Prostate gland (tissue), 2 donors: ENCODE data around the gene CTNNA3. TPM values are rescaled to one million over a fixed set of nuclear protein-coding genes. Genes with fewer than 3 reads are reported as not detected.
"Not testable (repeated sequence)": the region's sequence is repeated elsewhere in the genome, so short reads cannot be mapped to it uniquely, and the experiment has no call there.

ENCODE experiments used
- DNase-seq: peaks from one replicate; pipeline ENCODE4 v3.0.0-alpha.2; 2019; ENCODE audit warnings: low spot score
- H3K27ac ChIP-seq, 2 donors: fragments of 200-600 bp; sonication (generic); 2 replicates each; pipeline ENCODE4 v1.5.1; 2017 to 2019
- H3K27me3 ChIP-seq: fragments of 200-600 bp; sonication (generic); replicated peaks from 2 replicates; pipeline ENCODE4 v1.5.1; 2019; ENCODE audit not compliant: insufficient read depth
- H3K36me3 ChIP-seq, 2 donors: fragments of 200-600 bp; sonication (generic); 1 replicate in 1 of 2; 2 replicates in 1 of 2; pipeline versions ENCODE4 v1.5.1 to v1.8.1; 2017 to 2019
- H3K4me1 ChIP-seq: fragments of 200-600 bp; sonication (generic); replicated peaks from 2 replicates; pipeline ENCODE4 v1.5.1; 2019
- H3K4me3 ChIP-seq, 2 donors: fragments of 200-600 bp; sonication (generic); 2 replicates each; pipeline ENCODE4 v1.5.1; 2017 to 2019
- H3K9me3 ChIP-seq: fragments of 200-600 bp; sonication (generic); 2 replicates; pipeline ENCODE4 v1.5.1; 2017
- CTCF ChIP-seq, 4 experiments: fragments of 200-600 bp in 2 of 4; fragments of 450-650 bp in 2 of 4; sonication (generic) in 2 of 4; IDR thresholded peaks; 1 replicate in 3 of 4; 2 replicates in 1 of 4; pipeline ENCODE4 v1.5.1; 2016 to 2019; ENCODE audit warnings: antibody characterized with exemption in 4 of 4, mild to moderate bottlenecking in 2 of 4, moderate library complexity in 2 of 4
- POLR2A ChIP-seq: fragments of 450-650 bp; IDR thresholded peaks from one replicate; pipeline ENCODE4 v1.6.1; 2016; ENCODE audit warnings: antibody characterized with exemption, mild to moderate bottlenecking
- POLR2AphosphoS5 ChIP-seq: sonication (generic); formaldehyde crosslinking; IDR thresholded peaks from one replicate; pipeline ENCODE4 v1.6.1; 2017; ENCODE audit warnings: antibody characterized with exemption
- WGBS: methylation state at CpG from one replicate; pipeline ENCODE4 v1.1.5; 2018; 5-methylcytosine and 5-hydroxymethylcytosine counted together
- intact Hi-C: fragments of 100-400 bp; cut with DNase I; formaldehyde crosslinking; loops from one replicate; pipeline ENCODE4 v1.14.2; 2022
- total RNA-seq, 2 donors: library from RNA; depleted of rRNA; stranded (reverse); fragments of >200 nt; gene quantifications; one replicate each; pipeline ENCODE4 v1.1.0, GENCODE V29; 2016

Gene CTNNA3
- total RNA-seq, 2 donors from 2014 or later, result 0.27 to 7.2 TPM

- WGBS, result 58% methylated on average over 2 of the region's 2 CpGs
- no peaks in the 10 kb centered on the region for H3K4me1 ChIP-seq
- no peak overlapping the region for H3K4me3 ChIP-seq
- no peaks in the 10 kb centered on the region for H3K27me3 ChIP-seq
- H3K27ac ChIP-seq, result no peak overlapping the region
- no peaks in the 10 kb centered on the region for H3K9me3 ChIP-seq
- H3K36me3 ChIP-seq, result no peaks in the 10 kb centered on the region
- DNase-seq, result no peak
- TF ChIP-seq POLR2A, result no peak
- no peak for TF ChIP-seq CTCF (IDR thresholded peaks at IDR 0.05)
- TF ChIP-seq POLR2AphosphoS5, result no peak
- intact Hi-C loops, result loop anchor here (2.0 kb wide), 1 partner anchor 84 kb away; no protein-coding TSS in a partner anchor
Observed at GRCh38 chr10:67696679-67697078, 684 bp upstream of the CTNNA3 start.

GRCh38 chr10:67695555-67695954 is 440 bp downstream of the CTNNA3 start:
- Histone ChIP-seq H3K27ac (no peak overlapping the region), H3K4me3 (no peak overlapping the region), H3K27me3 (no peaks in the 10 kb centered on the region), H3K9me3 (no peaks in the 10 kb centered on the region), H3K4me1 (no peaks in the 10 kb centered on the region), H3K36me3 (no peaks in the 10 kb centered on the region)
- DNase-seq, result no peak
- 36% methylated on average over 5 of the region's 5 CpGs for WGBS
- intact Hi-C loops, result no loop called here
- no peak for TF ChIP-seq POLR2A
- TF ChIP-seq POLR2AphosphoS5, result no peak
- no peak for TF ChIP-seq CTCF (IDR thresholded peaks at IDR 0.05)

GRCh38 chr10:67691861-67692260 is 4.1 kb downstream of the CTNNA3 start:
- H3K27me3 ChIP-seq, H3K36me3 ChIP-seq, H3K4me3 ChIP-seq, DNase-seq, intact Hi-C loops, H3K4me1 ChIP-seq, H3K27ac ChIP-seq, H3K9me3 ChIP-seq: not testable (repeated sequence)
- WGBS, result no CpG with 5 or more reads among the region's 25 CpGs

GRCh38 chr10:67690540-67690939 is 5.5 kb downstream of the CTNNA3 start:
- H3K9me3 ChIP-seq, DNase-seq, H3K4me1 ChIP-seq, H3K4me3 ChIP-seq, intact Hi-C loops, H3K36me3 ChIP-seq, H3K27me3 ChIP-seq, H3K27ac ChIP-seq: not testable (repeated sequence)
- WGBS, result 92% methylated on average over 7 of the region's 7 CpGs

- H3K27ac ChIP-seq, DNase-seq, H3K4me1 ChIP-seq, H3K4me3 ChIP-seq, H3K27me3 ChIP-seq, H3K36me3 ChIP-seq, intact Hi-C loops, H3K9me3 ChIP-seq: not testable (repeated sequence)
- 95% methylated on average over 8 of the region's 8 CpGs for WGBS
Observed at GRCh38 chr10:67684140-67684539, 11.9 kb downstream of the CTNNA3 start.

GRCh38 chr10:67678335-67678974 is 17.5 kb downstream of the CTNNA3 start:
- Histone ChIP-seq H3K27ac (no peak overlapping the region), H3K4me3 (no peak overlapping the region), H3K27me3 (no peaks in the 10 kb centered on the region), H3K36me3 (no peaks in the 10 kb centered on the region), H3K4me1 (no peaks in the 10 kb centered on the region), H3K9me3 (no peaks in the 10 kb centered on the region)
- intact Hi-C loops, result no loop called here
- WGBS, result 53% methylated on average over 1 of the region's 1 CpG
- no peak for TF ChIP-seq POLR2A
- TF ChIP-seq CTCF (IDR thresholded peaks at IDR 0.05), result no peak
- no peak for TF ChIP-seq POLR2AphosphoS5
- no peak for DNase-seq
